Fibroblast of peridontal ligament (primary cell): ENCODE data around the gene ASB1.
"Not testable (repeated sequence)": the region's sequence is repeated elsewhere in the genome, so short reads cannot be mapped to it uniquely, and the experiment has no call there.

Source experiments
- DNase-seq: peaks from one replicate; pipeline ENCODE4 v3.0.0-alpha.2; 2010; ENCODE audit errors: extremely low read depth

The ASB1 gene

DNA sequence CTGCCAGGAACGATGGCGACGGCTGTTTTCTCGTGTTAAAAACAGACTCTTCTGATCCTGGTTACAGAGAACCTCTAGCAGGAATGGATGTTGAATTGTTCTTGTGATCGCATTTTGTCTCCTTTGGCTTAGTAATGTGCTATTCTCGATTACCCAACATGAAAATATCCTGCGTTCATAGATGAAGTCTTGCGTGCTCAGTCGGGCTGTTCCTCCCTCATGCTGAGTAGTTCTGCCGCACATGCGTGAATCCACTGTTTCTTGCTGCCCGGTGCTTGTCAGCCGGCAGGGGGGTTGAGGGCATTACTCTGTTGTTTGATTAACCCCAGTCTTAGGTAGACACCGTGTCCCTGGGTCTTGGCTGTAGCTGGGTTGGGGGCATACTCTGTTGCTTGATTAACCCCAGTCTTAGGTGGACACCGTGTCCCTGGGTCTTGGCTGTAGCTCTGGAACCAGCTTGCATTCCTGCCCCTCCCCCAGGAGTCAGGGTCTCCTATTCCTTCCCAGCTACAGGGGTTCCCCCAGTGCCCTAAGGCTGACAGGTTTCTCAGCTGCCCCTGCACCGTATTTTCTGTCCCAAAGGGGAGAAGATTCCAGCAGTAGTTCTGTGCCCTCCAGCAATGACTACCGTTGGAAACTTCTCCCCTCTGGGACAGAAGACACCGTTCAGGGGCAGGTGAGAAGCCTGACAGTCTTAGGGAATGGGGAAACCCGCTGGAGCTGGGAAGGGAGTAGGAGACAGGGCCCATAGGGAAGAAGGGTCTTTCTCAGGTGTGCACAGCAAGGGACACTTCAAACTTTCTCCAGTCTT is 22.1 kb upstream of the ASB1 start:
- DNase-seq: no peak

- not testable (repeated sequence) for DNase-seq
Observed at GRCh38 chr2:238405217-238405555, 21.5 kb upstream of the ASB1 start.

DNA sequence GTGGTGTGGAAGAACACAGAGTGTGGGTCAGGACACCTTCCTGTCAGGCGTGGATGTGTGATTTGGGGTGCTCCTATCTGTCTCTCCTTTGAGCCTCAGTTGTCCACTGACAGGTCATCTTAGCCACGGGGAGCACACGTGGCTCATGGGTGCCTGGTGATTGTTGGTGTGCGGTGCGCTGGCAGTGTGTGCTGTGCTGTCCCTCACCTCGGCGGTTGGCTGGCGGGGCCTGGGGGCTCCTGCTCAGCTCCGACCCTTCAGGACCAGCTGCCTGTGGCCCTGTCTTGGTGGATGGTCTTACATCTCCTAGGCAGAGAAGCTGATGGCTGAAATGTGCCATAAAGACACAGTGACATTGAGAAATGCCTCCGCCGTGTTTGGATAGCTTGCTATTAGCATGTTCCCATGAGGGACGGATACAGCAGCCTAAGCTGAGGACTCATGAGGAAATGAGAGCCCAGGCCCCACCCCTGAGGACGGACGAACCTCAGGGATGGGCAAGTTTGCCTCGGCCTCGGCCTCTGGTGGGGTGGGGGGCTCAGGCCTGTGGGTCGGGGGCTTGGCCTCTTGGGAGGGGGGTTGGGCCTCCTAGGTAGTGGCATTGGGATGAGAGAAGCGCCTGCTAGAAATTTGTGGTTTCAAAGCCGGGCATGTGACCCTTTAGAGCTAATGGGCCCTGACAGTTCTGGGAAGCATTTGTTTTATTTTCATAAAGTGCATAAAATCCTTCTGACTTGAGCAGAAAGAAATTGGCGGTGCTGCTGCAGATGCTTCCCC is 20.3 kb upstream of the ASB1 start:
- peak; percentile 27 for DNase-seq

DNA sequence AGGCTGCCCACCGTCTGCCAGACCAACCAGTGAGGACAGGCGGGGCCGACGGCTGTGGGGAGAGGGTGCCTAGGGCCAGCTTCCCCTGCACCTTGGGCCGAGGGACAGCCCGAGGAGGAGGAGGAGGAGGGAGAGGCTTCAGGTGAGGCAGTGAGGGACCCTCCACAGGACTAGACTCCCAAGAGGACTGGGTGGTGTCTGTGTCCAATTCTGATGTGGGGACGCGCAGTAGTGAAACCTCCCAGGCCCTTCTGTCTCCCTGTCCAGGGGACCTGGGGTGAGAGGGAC is 19.8 kb upstream of the ASB1 start:
- DNase-seq: no peak

GRCh38 chr2:238407566-238407965 is 19.2 kb upstream of the ASB1 start:
- no peak for DNase-seq

GRCh38 chr2:238408615-238409340 is 17.9 kb upstream of the ASB1 start:
- DNase-seq: no peak

- DNase-seq: no peak
Observed at GRCh38 chr2:238409341-238410199, 17.2 kb upstream of the ASB1 start.

GRCh38 chr2:238412067-238412767 is 14.5 kb upstream of the ASB1 start:
- DNase-seq: no peak

DNA sequence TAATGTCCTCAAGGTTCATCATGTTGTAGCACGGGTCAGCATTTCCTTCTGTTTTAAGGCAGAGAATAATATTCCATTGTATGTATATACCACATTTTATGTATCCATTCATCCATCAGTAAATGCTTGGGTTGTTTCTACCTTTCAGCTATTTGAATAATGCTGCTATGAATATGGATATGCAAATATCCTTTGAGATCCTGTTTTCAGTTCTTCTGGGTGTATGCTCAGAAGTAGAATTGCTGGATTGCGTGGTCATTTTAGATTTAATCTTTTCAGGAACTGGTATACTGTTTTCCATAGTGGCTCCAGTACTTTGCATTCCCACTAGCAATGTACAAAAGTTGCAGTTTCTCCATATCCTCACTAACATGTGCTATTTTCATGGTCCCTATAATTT is 13.4 kb upstream of the ASB1 start:
- no peak for DNase-seq

DNA sequence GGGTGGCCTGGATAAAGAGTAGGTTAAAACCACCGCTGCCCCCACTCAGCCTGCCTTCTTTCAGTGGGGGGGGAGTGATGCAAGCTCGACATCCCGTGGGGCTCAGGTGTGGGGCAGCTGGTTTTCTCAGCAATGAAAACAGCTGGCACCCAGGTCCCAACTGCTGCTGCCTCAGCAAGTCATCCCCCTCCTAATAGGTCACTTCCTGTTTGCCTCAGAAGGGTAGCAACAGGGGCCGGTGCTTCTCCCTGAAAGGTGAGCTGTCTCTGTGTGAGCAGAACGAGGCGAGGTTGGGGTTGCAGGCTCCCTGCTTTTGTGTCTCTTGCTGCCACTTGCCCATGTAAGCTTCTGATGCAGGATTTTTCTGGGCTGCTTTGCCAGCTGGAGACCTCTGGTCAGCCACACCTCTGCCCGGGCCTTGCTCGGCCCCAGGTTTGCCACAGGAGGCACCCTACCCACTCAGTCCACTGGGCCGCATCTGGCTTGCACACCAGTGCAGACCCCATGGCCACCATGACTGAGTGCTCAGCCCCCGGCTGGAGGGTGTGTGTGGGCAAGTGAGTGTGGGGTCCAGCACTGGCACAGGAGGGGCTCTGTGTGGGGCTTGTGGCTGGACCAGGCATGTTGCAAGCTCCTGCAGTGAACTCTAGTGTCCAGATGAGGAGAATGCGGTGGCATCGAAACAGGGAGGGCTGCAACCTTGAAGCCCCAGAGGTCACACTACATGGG is 11.5 kb upstream of the ASB1 start:
- no peak for DNase-seq

DNA sequence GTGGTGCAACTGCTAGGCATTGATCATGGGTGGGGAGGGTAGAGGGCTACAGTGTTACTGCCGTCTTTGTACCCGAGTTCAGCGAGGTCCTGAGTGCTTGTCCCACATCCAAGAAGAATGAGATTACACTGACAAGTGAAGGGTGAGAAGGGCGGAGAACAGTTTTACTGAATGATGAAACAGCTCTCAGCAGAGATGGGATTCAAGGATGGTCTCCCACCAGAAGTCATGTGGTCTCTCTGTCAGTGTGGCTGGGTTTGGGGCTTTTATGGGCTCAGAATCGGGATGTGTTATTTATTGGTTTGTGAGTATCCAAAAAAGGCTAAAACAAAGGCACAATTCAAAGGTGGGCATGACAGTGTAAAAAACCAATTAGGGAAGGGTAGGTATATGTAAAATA is 10.8 kb upstream of the ASB1 start:
- no peak for DNase-seq

DNA sequence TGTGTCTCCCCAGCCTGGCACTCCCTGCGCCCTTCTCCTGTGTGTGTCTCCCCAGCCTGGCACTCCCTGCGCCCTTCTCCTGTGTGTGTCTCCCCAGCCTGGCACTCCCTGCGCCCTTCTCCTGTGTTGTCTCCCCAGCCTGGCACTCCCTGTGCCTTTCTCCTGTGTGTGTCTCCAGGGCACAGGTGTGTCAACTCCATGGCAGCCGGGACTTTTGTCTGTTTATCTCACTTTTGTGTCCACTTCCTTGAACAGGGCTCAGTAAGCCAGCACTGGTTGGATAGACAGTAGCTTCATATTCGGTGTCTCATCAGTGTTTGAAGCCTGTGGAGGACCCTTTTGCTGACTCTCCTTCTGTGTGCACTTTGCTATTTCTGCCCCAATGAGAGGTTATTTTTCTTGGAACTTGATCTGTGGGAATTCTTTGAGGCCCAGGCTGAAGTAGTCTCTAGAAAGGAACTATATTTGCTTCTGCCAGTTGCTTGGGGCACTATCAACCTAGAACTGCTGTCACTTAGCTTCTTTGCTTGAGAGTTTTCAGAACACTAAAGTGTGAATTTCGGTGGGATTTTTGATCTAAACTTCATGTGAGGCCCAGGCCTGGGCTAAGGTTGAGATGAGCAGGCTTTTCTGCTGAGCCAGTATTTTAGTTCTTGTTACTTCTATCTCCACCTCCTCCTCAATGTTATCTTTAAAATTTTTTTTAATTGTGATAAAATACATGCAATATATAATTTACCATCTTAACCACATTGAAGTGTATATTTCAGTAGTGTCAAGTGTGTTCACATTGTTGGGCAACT is 8.3 kb upstream of the ASB1 start:
- DNase-seq: peak; percentile 25

GRCh38 chr2:238418999-238419546 is 7.7 kb upstream of the ASB1 start:
- DNase-seq: no peak

- DNase-seq: no peak
Observed at GRCh38 chr2:238420442-238420841, 6.3 kb upstream of the ASB1 start.

DNA sequence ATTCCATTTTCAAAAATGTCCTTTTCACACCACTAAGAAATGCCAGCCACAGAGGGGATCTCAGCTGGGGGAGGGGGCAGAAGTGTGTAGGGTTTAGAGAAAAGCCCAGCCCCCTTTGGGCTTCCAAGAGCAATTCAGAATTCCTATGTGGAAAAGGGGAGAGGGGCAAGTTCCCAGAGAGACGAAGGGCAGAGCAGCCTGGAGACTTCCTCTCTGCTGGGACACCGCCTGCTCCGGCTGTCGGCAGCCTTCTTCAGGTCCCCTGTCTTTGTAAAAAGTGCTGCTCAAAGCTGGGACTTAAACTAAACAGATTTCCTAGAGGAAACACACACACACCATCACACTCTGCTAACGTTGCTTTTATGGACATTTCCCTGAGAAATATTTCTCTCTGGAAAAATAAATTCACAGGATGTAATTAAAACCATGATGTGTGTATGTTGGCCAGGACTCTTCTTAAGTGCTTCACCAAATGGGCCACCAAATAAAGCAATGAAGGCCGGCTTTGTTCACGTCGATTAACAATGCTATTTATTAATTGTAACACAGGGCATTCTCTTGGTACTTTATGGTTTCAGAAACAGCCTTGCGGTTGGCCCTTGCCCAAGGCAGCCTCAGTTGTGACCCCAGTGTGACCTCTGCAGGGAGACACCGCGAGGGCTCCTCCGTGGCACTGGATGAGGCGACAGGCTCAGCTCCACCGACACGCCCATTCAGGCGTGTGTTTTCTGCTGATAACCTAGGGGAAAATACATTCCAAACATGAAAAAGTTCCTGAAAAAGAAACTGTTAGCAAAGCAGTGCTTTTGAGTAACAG is 5.6 kb upstream of the ASB1 start:
- no peak for DNase-seq

DNA sequence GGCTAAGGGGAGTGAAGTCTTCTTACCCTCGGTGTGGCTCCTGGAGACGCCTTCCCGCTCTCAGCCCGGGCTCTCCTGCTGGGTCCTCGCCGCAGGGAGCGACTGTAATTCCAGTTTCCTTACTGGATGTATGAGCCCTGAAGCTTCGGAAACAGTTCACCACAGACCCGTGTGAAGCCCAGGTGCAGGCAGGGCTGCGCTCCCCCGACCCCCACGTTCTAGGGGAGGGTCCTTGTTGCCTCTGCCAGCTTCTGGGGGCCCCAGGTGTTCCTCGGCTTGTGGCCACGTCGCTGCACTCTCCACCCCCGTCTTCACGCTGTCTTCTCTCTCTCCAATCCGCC is 5.1 kb upstream of the ASB1 start:
- DNase-seq: no peak

DNA sequence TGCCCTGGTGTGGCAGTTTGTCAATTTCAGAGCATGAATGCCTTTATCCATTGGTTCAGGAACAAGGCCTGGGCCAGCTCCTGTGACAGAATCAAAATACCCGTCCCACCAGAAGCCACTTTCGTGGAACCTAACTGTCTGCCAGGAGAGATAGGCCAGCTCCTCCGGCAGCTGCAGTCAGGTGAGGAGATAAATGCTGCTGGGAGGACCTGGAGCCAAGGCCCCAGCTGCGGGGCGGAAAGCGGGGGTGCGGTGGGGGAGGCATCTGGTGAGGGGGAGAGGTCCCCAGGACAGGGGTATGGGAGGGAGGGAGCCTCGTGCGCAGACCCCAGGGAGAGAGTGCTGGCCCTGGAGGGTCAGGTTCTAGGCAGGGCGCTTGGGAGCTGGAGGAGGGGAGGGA is 4.4 kb upstream of the ASB1 start:
- no peak for DNase-seq

DNA sequence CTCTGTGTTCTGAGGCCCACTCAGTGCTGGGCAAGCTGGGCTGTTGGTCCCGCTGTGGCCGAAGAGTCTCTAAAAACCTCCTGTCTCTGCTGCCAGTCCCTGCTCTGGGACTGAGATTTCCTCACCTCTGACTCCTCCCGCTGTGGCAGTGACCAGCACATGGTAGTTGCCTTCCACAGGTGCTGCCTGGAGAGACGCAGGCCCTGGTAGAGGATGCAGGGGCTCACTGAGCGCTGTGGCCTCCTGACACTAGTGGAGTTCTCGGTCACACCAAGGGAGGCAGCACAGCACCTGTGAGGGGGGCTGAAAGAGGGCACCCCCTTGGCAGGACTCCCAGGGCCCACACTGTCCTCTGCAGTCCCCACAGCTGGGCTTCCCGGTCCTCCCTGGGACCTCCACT is 3.8 kb upstream of the ASB1 start:
- DNase-seq: no peak
